GM18951 (cell line): ENCODE results near the gene CYSRT1.

Experiments used
- POLR2A ChIP-seq: IDR thresholded peaks from 4 replicates; pipeline ENCODE4 v1.6.1; 2011; ENCODE audit warnings: mild to moderate bottlenecking; ENCODE audit not compliant: insufficient read length, insufficient read depth; ENCODE audit errors: extremely low read depth
- in situ Hi-C: fragments of 300-500 bp; cut with MboI; formaldehyde crosslinking; loops from one replicate; pipeline ENCODE4 v1.12.0; 2022; ENCODE audit warnings: low sequenced_read_pairs, mixed read lengths, inconsistent platforms; ENCODE audit not compliant: unreplicated experiment

CYSRT1 gene, protein sequence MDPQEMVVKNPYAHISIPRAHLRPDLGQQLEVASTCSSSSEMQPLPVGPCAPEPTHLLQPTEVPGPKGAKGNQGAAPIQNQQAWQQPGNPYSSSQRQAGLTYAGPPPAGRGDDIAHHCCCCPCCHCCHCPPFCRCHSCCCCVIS

DNA sequence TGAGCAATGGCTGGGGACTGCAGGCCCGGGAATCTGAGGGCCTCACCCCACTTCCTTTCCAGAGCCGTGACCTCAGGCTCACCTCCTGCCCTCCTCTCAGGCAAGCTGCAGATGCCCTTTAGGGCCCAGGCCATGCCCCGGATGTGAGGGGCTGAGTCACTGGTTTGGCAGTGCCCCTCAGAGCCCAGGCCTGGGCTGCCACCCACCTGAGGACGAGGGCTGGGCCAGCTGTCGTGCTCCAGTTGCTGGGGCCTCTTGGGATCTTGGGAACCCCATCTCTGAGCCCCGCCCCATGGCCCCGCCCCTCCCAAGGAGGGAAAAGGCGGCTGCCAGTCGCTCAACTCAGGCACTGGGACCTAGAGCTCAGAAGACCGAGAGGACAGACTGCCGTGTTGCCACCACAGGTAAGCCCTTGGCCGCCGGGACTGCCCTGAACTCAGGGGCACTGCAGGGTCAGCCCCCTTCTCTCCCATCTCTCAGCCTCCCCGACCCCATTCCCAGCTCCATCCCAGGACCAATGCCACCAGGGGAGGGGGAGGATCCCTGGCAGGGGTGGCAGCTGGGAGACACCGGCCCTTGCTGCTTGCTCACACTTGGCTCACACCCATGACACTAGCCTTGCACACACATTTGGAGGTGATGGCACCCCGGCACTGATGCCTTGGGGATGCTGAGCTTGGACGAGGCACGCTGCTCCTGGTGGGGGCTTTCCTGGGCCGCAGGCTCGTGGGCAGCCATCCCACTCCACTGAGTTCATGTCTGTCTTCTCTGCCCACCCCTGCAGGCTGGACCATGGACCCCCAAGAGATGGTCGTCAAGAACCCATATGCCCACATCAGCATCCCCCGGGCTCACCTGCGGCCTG lies at the start of gene CYSRT1:
Gene CYSRT1 (plus strand): TSS at position 345 of the 865 bp plus-strand sequence. CDS start 448 bp downstream, at position 793.
- TF ChIP-seq POLR2A: no peak
- in situ Hi-C loops: loop anchor here (10.0 kb wide), 1 partner anchor 100 kb away; no protein-coding TSS in a partner anchor

DNA sequence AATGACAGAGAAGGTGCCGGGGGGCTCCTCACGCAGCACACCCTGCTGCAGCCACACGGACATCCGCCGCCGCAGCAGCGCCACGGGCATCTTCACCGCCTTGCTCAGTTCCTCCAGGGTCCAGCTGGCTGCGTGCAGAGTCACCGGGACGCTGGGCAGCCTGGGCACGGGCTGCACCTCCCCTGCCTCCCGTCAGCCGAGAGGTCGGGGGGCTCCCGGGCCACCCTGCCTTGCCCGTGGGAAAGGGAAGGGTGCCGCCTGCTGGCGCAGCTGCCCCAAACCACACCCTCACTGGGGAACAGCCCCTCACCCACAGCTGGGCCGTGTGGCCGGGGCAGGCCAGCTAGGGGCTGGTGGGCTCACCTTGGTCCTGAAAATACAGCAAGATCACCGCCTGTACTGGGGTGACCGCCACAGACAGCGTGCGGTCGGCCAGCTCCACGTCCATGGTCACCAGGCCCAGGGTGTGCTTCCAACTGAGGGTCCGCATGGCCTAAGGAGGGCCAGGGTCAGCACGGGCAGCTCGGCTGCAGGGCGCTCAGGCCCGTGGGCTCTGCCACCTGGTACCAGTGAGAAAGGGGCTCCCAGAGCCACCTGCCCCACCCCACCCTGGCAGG lies 49.5 kb upstream of the CYSRT1 start:
- TF ChIP-seq POLR2A: peak; percentile 2
- in situ Hi-C loops: no loop called here

DNA sequence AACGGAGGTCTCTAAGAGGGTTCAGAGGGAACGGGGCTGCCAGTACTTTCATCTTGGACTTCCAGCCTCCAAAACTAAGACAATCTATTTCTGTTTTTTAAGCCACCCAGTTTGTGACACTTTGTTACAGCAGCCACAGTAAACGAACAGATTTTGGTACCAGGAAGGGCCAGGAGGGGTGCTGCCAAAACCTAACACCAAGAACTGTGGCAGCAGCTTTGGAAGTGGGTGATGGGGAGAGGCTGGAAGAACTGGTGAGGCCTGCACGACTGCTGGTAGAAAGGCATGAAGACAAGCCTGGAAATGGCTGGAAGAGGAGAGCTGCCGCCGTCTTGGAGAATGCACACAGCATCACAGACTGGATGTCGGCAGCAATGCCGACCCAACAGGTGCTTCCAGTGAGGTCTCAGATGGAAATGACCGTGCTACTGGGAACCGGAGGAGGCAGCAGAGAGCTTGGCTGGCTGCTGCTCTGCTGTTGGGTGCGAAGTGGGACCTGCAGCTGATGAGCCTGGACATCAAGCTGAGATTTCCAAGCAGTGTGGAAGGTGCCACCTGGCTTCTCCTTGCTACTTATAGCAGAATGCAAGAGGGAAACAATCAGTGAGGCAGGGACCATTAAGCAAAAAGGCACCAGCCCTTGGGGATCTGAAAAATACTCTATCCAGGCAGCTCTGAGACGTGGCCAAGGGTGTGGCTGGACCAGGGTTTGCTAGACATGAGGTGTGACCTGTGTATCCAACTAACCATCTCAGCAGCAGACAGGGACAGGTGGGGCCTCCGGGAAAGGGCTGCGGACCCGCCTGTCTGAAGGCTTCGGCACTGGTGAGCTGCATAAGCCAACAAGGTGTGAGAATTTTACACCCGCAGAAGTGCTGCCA lies 48.4 kb upstream of the CYSRT1 start:
- TF ChIP-seq POLR2A: peak; percentile 8
- in situ Hi-C loops: no loop called here

DNA sequence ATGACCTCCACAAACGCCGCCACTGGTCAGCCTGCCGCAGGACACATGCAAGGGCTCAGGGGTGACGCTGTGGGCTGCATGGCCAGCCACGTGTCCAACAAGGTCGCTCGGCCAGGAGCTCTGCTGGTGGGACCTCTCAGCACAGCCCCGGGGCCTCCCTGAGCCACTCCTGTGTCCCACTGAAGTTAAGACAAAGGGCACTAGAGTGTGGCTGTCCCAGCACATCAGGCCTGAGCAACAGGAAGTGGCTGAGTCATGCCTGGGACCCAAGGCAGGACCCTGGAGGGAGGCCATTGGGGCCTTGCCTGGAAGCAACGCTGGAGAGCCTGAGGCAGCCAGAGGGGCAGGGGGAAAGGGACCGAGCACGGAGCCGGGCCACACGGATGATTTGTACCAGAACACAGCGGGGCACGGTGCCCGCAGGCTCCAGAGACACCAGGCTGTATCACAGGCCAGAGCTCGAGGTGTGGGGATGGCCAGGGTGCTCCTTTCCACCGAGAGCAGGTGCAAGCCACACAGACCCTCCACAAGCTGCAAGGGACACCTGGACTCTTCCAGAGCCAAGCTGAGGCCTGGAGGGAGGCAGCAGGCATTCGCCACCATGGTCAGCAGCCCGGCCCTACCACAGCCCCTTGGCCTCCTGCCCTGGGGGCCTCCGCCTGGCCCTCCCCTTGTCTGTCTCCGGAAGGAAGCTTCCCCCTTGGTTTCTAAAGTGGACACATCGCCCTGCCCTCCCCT lies 46.6 kb upstream of the CYSRT1 start:
- TF ChIP-seq POLR2A: no peak
- in situ Hi-C loops: no loop called here

DNA sequence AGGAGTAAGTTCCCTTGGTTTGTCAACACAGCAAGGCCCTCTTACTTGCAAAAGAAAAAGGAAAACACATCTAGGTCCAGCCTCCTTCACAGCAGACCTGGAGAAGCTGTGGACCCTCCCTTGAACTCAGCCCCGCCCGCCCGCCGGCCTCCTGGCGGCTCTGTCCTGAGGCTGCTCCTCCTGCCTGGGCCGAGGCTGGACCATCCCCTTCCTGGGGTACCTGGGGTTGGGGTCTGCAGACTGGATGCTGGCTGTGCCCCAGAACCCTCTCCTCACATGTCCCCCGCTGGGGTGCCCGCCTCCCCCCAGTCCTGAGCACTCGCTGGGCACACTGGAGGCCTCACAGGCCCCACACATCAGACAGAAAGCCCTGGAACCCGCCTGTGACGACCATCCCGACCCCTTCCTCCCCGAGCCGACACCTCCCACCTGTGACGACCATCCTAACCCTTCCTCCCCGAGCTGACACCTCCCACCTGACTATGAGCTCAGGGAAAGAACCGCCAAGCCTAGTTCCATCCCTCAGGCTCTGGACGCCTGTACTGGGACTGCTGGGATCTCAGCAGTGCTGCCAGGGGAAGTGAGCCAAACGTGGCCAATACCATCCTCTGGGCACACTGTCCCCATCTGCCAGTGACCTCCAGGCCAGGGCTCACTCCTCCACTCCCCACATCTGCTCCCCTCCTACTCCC lies 45.9 kb upstream of the CYSRT1 start:
- in situ Hi-C loops: no loop called here
- TF ChIP-seq POLR2A: no peak

DNA sequence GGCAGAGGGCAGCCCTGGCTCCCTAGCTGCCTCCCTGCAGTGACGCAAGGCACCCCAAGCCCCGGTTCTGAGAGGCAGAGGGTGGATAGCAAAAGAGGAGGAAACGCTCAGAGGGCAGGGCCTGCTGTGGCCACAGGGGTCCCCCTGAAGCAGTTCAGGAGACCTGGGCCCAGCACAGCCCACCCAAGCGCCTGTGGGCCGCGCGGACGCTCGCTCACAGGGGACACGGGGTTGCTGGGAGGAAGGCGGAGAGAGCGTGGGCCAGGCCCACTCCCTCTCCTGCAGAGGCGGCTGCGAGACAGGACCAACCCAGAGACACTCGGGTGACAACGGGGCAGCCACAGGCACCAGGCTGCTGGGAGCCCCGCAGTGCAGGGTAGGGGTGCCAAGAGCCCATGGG lies 45.2 kb upstream of the CYSRT1 start:
- TF ChIP-seq POLR2A: no peak
- in situ Hi-C loops: no loop called here

DNA sequence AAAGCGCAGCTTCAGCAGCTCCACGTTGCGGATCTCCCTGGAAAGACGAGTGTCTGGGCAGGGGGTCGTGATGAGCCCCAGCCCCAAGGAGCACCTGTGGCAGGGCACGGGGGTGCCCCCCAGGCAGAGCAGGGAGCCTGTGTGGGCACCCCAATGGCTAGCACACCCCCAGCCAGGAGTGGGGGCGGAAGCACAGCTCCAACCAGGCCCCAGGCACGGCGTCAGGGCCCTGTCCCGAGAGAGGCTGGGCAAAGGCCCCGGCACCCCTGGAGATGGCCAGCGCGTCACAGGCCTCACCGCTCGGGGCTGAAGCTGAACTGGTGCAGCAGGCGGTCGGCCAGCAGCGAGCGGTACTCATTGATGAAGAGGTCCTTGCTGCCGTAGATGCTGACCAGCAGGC lies 44.5 kb upstream of the CYSRT1 start:
- no peak for TF ChIP-seq POLR2A
- in situ Hi-C loops: no loop called here

DNA sequence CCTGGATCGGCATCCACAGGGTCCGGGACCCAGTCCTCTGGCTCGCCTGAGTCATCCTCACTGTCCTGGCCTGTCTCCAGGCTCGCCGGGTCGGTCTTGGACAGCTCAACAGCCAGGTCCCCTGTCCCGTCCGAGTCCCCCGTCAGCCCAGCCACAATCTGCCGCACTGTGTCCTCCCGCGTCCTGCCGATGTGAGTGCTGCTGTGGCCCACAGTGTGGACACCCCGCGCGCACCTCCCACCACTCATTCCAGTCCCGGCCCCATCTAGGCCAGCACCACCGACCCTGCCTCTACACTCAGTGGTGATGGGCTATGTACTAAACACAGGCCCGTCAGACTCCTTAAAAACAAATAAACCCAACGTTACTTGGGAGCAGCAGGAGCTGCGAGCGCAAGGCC lies 43.3 kb upstream of the CYSRT1 start:
- TF ChIP-seq POLR2A: no peak

DNA sequence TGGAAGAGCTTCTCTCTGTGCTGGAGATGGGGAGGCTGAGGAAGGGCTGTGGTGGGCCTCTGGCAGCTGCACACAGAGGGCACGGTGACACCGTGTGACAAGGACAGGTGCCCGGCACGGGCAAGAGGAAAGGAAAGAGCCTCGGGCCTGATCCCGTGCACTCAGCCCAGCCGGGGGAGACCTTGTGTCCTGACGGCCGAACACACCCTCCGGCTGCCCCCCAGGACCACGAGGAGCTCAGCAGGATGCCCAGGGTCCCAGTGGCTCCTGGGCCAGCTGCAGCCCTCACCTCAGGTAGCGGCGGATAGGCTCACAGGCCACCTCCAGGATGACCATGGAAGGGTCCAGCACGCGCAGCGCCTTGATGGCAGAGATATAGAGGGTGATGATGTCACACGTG lies 42.1 kb upstream of the CYSRT1 start:
- no peak for TF ChIP-seq POLR2A

More for the DNA sequence above, 43.3 kb upstream of the CYSRT1 start:
- in situ Hi-C loops: no loop called here

DNA sequence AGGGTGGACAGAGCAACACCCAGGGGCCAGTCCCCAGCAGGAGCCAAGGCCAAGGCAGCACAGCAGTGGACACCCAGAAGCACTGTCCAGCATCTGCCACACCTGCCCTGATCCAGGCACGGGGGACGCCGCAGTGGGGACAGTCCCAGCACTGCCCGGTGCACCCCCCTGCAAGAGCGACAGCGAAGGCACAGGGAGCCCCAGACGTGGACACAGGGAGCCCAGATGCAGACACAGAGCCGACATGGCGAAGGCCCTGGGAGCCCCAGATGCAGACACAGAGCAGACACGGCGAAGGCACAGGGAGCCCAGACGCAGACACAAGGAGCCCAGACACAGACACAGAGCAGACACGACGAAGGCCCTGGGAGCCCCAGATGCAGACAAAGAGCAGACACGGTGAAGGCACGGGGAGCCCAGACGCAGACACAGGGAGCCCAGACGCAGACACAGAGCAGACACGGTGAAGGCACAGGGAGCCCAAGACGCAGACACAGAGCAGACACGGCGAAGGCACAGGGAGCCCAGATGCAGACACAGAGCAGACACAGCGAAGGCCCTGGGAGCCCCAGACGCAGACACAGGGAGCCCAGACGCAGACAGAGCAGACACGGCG lies 40.9 kb upstream of the CYSRT1 start:
- in situ Hi-C loops: no loop called here
- TF ChIP-seq POLR2A: no peak

More for the DNA sequence above, 42.1 kb upstream of the CYSRT1 start:
- in situ Hi-C loops: no loop called here

DNA sequence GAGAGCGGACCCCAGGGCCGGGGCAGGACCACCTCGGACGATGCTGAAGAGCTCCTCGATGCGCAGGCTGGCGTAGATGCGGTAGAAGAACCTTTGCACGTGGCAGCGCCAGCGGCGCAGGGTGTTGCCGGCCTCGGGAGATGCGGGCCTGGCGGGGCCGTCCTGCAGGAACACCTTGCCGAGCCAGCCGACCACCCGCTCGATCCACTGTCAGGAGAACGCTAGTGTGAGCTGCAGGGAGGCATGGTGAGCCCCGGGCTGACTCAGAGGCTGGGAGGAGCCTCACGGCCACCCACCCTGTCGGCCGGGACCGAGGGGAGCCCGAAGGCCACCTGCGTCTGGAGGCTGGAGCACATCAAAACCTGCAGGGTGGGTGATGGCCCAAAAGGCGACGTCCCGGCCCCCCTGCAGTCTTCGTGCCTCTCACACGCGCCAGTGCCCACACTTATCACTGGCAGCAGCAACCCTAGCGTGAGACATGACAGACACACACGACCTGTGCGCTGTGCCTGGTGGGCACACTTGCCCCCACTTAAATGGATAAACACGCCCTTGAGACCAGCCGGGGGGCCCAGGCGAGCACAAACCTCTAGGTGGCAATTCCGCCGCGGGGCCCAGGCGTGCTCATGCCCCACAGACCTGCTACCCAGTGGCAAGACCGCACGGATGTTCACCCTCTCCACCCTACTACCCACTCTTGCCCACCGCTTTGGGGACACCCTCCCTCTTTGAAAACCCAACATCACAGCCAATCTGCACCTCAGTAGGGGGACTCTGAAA lies 39.9 kb upstream of the CYSRT1 start:
- TF ChIP-seq POLR2A: no peak
- in situ Hi-C loops: no loop called here
